Mammary epithelial cell (primary cell): ENCODE measurements around the gene EPB41L1.

Experiments used
- EZH2 ChIP-seq: IDR thresholded peaks from 2 replicates; pipeline ENCODE4 v1.6.1; 2012; ENCODE audit warnings: low read length, inconsistent platforms, borderline replicate concordance
- TF ChIP-seq, protein P1 (sequence below), 2 donors: IDR thresholded peaks in 1 of 2; conservative IDR thresholded peaks in 1 of 2; 2 replicates each; pipeline ENCODE4 v1.5.1; 2011 to 2012; ENCODE audit warnings: inconsistent platforms in 2 of 2, low read length in 2 of 2, mild to moderate bottlenecking in 2 of 2, control low read depth in 1 of 2, low read depth in 1 of 2; ENCODE audit not compliant: insufficient read depth in 1 of 2; ENCODE audit errors: extremely low read depth in 1 of 2

DNA sequence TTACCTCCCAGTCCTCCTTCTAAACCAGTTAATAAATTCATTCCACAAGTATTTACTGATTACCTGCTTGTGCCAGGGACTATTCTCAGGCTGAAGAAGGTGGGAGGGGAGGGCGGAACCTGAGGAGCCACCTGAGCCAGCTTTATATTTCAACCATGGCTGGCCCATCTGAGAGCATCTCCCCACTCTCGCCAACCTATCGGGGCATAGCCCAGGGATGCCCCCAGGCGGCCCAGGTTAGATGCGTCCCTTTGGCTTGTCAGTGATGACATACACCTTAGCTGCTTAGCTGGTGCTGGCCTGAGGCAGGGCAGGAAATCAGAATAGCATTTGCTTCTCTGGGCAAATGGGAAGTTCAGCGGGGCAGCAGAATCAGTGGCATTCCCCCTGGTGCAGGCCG is 76.8 kb downstream of the EPB41L1 start:
- TF ChIP-seq, protein P1, sequence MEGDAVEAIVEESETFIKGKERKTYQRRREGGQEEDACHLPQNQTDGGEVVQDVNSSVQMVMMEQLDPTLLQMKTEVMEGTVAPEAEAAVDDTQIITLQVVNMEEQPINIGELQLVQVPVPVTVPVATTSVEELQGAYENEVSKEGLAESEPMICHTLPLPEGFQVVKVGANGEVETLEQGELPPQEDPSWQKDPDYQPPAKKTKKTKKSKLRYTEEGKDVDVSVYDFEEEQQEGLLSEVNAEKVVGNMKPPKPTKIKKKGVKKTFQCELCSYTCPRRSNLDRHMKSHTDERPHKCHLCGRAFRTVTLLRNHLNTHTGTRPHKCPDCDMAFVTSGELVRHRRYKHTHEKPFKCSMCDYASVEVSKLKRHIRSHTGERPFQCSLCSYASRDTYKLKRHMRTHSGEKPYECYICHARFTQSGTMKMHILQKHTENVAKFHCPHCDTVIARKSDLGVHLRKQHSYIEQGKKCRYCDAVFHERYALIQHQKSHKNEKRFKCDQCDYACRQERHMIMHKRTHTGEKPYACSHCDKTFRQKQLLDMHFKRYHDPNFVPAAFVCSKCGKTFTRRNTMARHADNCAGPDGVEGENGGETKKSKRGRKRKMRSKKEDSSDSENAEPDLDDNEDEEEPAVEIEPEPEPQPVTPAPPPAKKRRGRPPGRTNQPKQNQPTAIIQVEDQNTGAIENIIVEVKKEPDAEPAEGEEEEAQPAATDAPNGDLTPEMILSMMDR (conservative IDR thresholded peaks at IDR 0.05 in 1 of 2, IDR thresholded peaks at IDR 0.05 in 1 of 2; ENCODE audit: extremely low read depth in 1 of 2, insufficient read depth in 1 of 2, low read depth in 1 of 2, low read length in 2 of 2) = no peak
- no peak for TF ChIP-seq EZH2
